Esophagus muscularis mucosa (tissue), 3 donors: ENCODE data around the gene PAWR.

ENCODE experiments used
- POLR2AphosphoS5 ChIP-seq, 2 donors: sonication (generic); formaldehyde crosslinking; IDR thresholded peaks; one replicate each; pipeline ENCODE4 v1.6.1; 2017; ENCODE audit warnings: antibody characterized with exemption in 2 of 2
- TF ChIP-seq, protein P1 (sequence below), 3 experiments: fragments of 200-600 bp in 2 of 3; fragments of 450-650 bp in 1 of 3; sonication (generic) in 2 of 3; IDR thresholded peaks; one replicate each; pipeline ENCODE4 v1.5.1; 2017 to 2019; ENCODE audit warnings: antibody characterized with exemption in 3 of 3, mild to moderate bottlenecking in 2 of 3, moderate library complexity in 1 of 3

- TF ChIP-seq, protein P1, sequence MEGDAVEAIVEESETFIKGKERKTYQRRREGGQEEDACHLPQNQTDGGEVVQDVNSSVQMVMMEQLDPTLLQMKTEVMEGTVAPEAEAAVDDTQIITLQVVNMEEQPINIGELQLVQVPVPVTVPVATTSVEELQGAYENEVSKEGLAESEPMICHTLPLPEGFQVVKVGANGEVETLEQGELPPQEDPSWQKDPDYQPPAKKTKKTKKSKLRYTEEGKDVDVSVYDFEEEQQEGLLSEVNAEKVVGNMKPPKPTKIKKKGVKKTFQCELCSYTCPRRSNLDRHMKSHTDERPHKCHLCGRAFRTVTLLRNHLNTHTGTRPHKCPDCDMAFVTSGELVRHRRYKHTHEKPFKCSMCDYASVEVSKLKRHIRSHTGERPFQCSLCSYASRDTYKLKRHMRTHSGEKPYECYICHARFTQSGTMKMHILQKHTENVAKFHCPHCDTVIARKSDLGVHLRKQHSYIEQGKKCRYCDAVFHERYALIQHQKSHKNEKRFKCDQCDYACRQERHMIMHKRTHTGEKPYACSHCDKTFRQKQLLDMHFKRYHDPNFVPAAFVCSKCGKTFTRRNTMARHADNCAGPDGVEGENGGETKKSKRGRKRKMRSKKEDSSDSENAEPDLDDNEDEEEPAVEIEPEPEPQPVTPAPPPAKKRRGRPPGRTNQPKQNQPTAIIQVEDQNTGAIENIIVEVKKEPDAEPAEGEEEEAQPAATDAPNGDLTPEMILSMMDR (IDR thresholded peaks at IDR 0.05): no peak
- TF ChIP-seq POLR2AphosphoS5 (IDR thresholded peaks at IDR 0.05): no peak
Measured at GRCh38 chr12:79662046-79662811, 28.5 kb downstream of the PAWR start.
